ENCODE results near the gene KRT5. TPM values are rescaled to one million over a fixed set of nuclear protein-coding genes. Genes with fewer than 3 reads are reported as not detected.
A peak's percentile ranks its signal among the peaks of the same experiment; 100 is the strongest.

The KRT5 gene
- total RNA-seq, 1 donor from 2014 or later, result 13.0 TPM

DNA sequence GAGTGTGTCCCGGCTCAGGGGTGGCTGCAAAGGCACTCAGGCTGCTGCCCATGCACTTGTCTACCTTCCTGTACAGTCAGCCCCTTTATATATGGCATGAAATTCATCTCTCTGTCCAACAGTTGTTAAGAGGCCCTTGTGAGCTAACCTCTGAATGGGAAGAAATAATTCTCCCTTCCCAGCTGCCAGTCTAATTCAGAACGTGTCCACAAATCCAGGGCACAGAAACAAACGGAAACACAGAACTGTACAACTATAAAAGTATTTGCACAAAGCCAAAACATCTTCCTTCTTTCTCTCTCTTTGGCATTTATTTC, 849 bp downstream of the KRT5 start:
- H3K4me3 Mint-ChIP-seq, result no peak overlapping the region
- H3K36me3 Mint-ChIP-seq, result no peaks in the 10 kb centered on the region
- no peak overlapping the region for H3K27ac Mint-ChIP-seq
- no peaks in the 10 kb centered on the region for H3K4me1 Mint-ChIP-seq (ENCODE audit: unreplicated experiment)
- H3K9me3 Mint-ChIP-seq, result no peaks in the 10 kb centered on the region
- H3K27me3 Mint-ChIP-seq, result peaks cover 15% of the 10 kb centered on the region
- TF ChIP-seq, protein P1, sequence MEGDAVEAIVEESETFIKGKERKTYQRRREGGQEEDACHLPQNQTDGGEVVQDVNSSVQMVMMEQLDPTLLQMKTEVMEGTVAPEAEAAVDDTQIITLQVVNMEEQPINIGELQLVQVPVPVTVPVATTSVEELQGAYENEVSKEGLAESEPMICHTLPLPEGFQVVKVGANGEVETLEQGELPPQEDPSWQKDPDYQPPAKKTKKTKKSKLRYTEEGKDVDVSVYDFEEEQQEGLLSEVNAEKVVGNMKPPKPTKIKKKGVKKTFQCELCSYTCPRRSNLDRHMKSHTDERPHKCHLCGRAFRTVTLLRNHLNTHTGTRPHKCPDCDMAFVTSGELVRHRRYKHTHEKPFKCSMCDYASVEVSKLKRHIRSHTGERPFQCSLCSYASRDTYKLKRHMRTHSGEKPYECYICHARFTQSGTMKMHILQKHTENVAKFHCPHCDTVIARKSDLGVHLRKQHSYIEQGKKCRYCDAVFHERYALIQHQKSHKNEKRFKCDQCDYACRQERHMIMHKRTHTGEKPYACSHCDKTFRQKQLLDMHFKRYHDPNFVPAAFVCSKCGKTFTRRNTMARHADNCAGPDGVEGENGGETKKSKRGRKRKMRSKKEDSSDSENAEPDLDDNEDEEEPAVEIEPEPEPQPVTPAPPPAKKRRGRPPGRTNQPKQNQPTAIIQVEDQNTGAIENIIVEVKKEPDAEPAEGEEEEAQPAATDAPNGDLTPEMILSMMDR (conservative IDR thresholded peaks at IDR 0.05), result no peak
- no peak for DNase-seq (ENCODE audit: extremely low spot score, unreplicated experiment)

GRCh38 chr12:52518574-52519386, 1.4 kb downstream of the KRT5 start:
- DNase-seq (ENCODE audit: extremely low spot score, unreplicated experiment), result peak; percentile 43
- TF ChIP-seq, protein P1 (conservative IDR thresholded peaks at IDR 0.05), result no peak
- peaks cover 15% of the 10 kb centered on the region for H3K27me3 Mint-ChIP-seq

GRCh38 chr12:52517888-52518287, 2.3 kb downstream of the KRT5 start:
- no peaks in the 10 kb centered on the region for H3K9me3 Mint-ChIP-seq
- H3K4me3 Mint-ChIP-seq, result no peak overlapping the region
- peaks cover 13% of the 10 kb centered on the region for H3K27me3 Mint-ChIP-seq
- TF ChIP-seq, protein P1 (conservative IDR thresholded peaks at IDR 0.05), result no peak
- no peaks in the 10 kb centered on the region for H3K36me3 Mint-ChIP-seq
- no peaks in the 10 kb centered on the region for H3K4me1 Mint-ChIP-seq (ENCODE audit: unreplicated experiment)
- no peak for DNase-seq (ENCODE audit: extremely low spot score, unreplicated experiment)
- no peak overlapping the region for H3K27ac Mint-ChIP-seq

More at GRCh38 chr12:52518574-52519386, 1.4 kb downstream of the KRT5 start:
- Mint-ChIP-seq H3K4me3 (no peak overlapping the region), H3K27ac (no peak overlapping the region), H3K9me3 (no peaks in the 10 kb centered on the region), H3K4me1 (ENCODE audit: unreplicated experiment) (no peaks in the 10 kb centered on the region), H3K36me3 (no peaks in the 10 kb centered on the region)

GRCh38 chr12:52517005-52517835, 3.0 kb downstream of the KRT5 start:
- Mint-ChIP-seq H3K27me3 (peaks cover 13% of the 10 kb centered on the region), H3K27ac (no peak overlapping the region), H3K36me3 (no peaks in the 10 kb centered on the region), H3K4me3 (no peak overlapping the region), H3K4me1 (ENCODE audit: unreplicated experiment) (no peaks in the 10 kb centered on the region), H3K9me3 (no peaks in the 10 kb centered on the region)
- no peak for DNase-seq (ENCODE audit: extremely low spot score, unreplicated experiment)
- TF ChIP-seq, protein P1 (conservative IDR thresholded peaks at IDR 0.05), result no peak

GRCh38 chr12:52515927-52516831, 4.0 kb downstream of the KRT5 start:
- H3K4me1 Mint-ChIP-seq (ENCODE audit: unreplicated experiment), result no peaks in the 10 kb centered on the region
- H3K4me3 Mint-ChIP-seq, result no peak overlapping the region
- no peak overlapping the region for H3K27ac Mint-ChIP-seq
- DNase-seq (ENCODE audit: extremely low spot score, unreplicated experiment), result no peak
- H3K9me3 Mint-ChIP-seq, result peaks cover 5% of the 10 kb centered on the region
- TF ChIP-seq, protein P1 (conservative IDR thresholded peaks at IDR 0.05), result no peak
- H3K27me3 Mint-ChIP-seq, result peaks cover 13% of the 10 kb centered on the region
- no peaks in the 10 kb centered on the region for H3K36me3 Mint-ChIP-seq

Measured in type B pancreatic cell (in vitro differentiated cells).